Measurements from ENCODE around the gene GRM7. TPM values are rescaled to one million over a fixed set of nuclear protein-coding genes. Genes with fewer than 3 reads are reported as not detected.

The GRM7 gene
- total and polyA plus RNA-seq, 2 of the 4 experiments (the other 2 are of a cell fraction) = not detected

GRCh38 chr3:7518026-7518425 lies 657.1 kb downstream of the GRM7 start:
- H4K8ac ChIP-seq (ENCODE audit: low read depth in 2 of 2, low read length in 2 of 2) = no peak overlapping the region
- H4K5ac ChIP-seq (ENCODE audit: low read depth, low read length) = no peak overlapping the region
- no peaks in the 10 kb centered on the region for H3K9me1 ChIP-seq (ENCODE audit: insufficient read depth, low read length)
- no peaks in the 10 kb centered on the region for H3K36me3 ChIP-seq (ENCODE audit: control insufficient read depth, insufficient read depth, low read length)
- H3K27me3 ChIP-seq (ENCODE audit: control insufficient read depth, insufficient read depth, low read length) = no peaks in the 10 kb centered on the region
- H3K4me2 ChIP-seq (ENCODE audit: low read depth, low read length) = no peak overlapping the region
- in situ Hi-C loops (cut with MboI; ENCODE audit: low sequenced_read_pairs) (no loop called here), intact Hi-C loops (cut with micrococcal nuclease) (no loop called here), dilution Hi-C loops (cut with HindIII; ENCODE audit: low sequenced_read_pairs, unreplicated experiment) (no loop called here)
- H4K20me1 ChIP-seq (ENCODE audit: insufficient read depth, low read length) = no peaks in the 10 kb centered on the region
- H3K27ac ChIP-seq (ENCODE audit: insufficient read depth, low read length) = no peak overlapping the region
- no peak overlapping the region for H3K23ac ChIP-seq (ENCODE audit: low read depth, low read length)
- no peak overlapping the region for H2BK120ac ChIP-seq (ENCODE audit: low read depth, low read length)
- H2AK9ac ChIP-seq (replicated peaks; ENCODE audit: low read depth, low read length, poor library complexity) = no peak overlapping the region
- no peak overlapping the region for H2AK5ac ChIP-seq (ENCODE audit: low read depth, low read length)
- H3K18ac ChIP-seq (ENCODE audit: low read depth, low read length) = no peak overlapping the region
- no peak overlapping the region for H4K91ac ChIP-seq (ENCODE audit: insufficient read depth, low read depth, low read length)
- H3K9me3 ChIP-seq (ENCODE audit: control insufficient read depth, insufficient read depth, low read length) = peaks cover 14% of the 10 kb centered on the region
- DNase-seq (no peak), ATAC-seq (ENCODE audit: low read depth) (no peak)
- ChIA-PET POLR2A (ENCODE audit: unreplicated experiment) (no interaction called here), CTCF (no interaction called here)
- no peak overlapping the region for H2AFZ ChIP-seq (replicated peaks; ENCODE audit: low read length, poor library complexity)
- H2BK5ac ChIP-seq (ENCODE audit: low read depth, low read length, poor library complexity, severe bottlenecking) = no peak overlapping the region
- H3K4ac ChIP-seq (ENCODE audit: low read depth, low read length) = no peak overlapping the region
- H3K4me1 ChIP-seq (ENCODE audit: control insufficient read depth, insufficient read depth, low read length) = no peaks in the 10 kb centered on the region
- H3K14ac ChIP-seq (replicated peaks; ENCODE audit: low read depth, low read length) = no peak overlapping the region
- no peak overlapping the region for H2BK20ac ChIP-seq (ENCODE audit: low read depth, low read length)
- H3K56ac ChIP-seq (ENCODE audit: extremely low read depth, insufficient read depth, low read length) = no peak overlapping the region
- TF ChIP-seq POLR2A (IDR thresholded peaks at IDR 0.05; ENCODE audit: low read depth, low read length) (no peak), RAD21 (IDR thresholded peaks at IDR 0.05; ENCODE audit: low read length) (no peak), BHLHE40 (IDR thresholded peaks at IDR 0.05; ENCODE audit: low read depth, low read length) (no peak), MAFK (IDR thresholded peaks at IDR 0.05; ENCODE audit: low read depth, low read length) (no peak), ELK1 (IDR thresholded peaks at IDR 0.05; ENCODE audit: borderline replicate concordance, low read depth, low read length) (no peak), CEBPB (IDR thresholded peaks at IDR 0.05; ENCODE audit: low read depth, low read length) (no peak), MXI1 (IDR thresholded peaks at IDR 0.05; ENCODE audit: borderline replicate concordance, low read depth, low read length) (no peak), RCOR1 (IDR thresholded peaks at IDR 0.05; ENCODE audit: insufficient replicate concordance, low read length) (no peak), CHD1 (IDR thresholded peaks at IDR 0.05; ENCODE audit: low read depth, low read length) (no peak), NFE2L2 (IDR thresholded peaks at IDR 0.05; ENCODE audit: low read depth, low read length) (no peak), RFX5 (IDR thresholded peaks at IDR 0.05; ENCODE audit: low read depth, low read length) (no peak), FOS (IDR thresholded peaks at IDR 0.05; ENCODE audit: low read depth, low read length) (no peak), SMC3 (IDR thresholded peaks at IDR 0.05; ENCODE audit: low read depth, low read length) (no peak), USF2 (IDR thresholded peaks at IDR 0.05; ENCODE audit: low read depth, low read length) (no peak), MAZ (IDR thresholded peaks at IDR 0.05; ENCODE audit: borderline replicate concordance, low read depth, low read length) (no peak)
- no peak overlapping the region for H2BK15ac ChIP-seq (ENCODE audit: low read depth, low read length)
- no TSS peak for BruUV-seq (replicated peaks)
- no peaks in the 10 kb centered on the region for H3K79me1 ChIP-seq (ENCODE audit: low read depth in 1 of 2, low read length in 2 of 2)
- no CpG with 5 or more reads among the region's 3 CpGs for WGBS, 2 experiments (ENCODE audit: extremely low coverage in 2 of 2, insufficient read length in 1 of 2)
- no peak overlapping the region for H3K4me3 ChIP-seq (ENCODE audit: insufficient read depth, low read depth, low read length)
- H3K9ac ChIP-seq (ENCODE audit: low read depth, low read length) = no peak overlapping the region

Measured in IMR-90 (cell line).